ENCODE measurements around the gene ZNF497. TPM values are rescaled to one million over a fixed set of nuclear protein-coding genes. Genes with fewer than 3 reads are reported as not detected.

ZNF497 gene
- total and polyA plus RNA-seq, 10 of the 15 experiments (the other 5 are each of a cell fraction or from before 2014, with no cell fraction given) = 0.09 to 0.82 (median 0.28) TPM

- H4K20me1 ChIP-seq (ENCODE audit: control insufficient read depth, insufficient read depth) = no peaks in the 10 kb centered on the region
- SMC1A ChIA-PET (ENCODE audit: uncharacterized antibody, unreplicated experiment) = no interaction called here
- H3K9me3 ChIP-seq (replicated peaks; ENCODE audit: control insufficient read depth, insufficient read depth, low read length) = no peaks in the 10 kb centered on the region
- no peaks in the 10 kb centered on the region for H3K27me3 ChIP-seq (replicated peaks in 1 of 2; ENCODE audit: control insufficient read depth in 2 of 2, insufficient read depth in 2 of 2, low read length in 1 of 2)
- ATAC-seq (no peak), DNase-seq (ENCODE audit: low read depth, low spot score) (no peak), FAIRE-seq (no peak)
- in situ Hi-C loops (cut with MboI) = no loop called here
- CTCF ChIA-PET = no interaction called here
- RAD21 ChIA-PET (ENCODE audit: unreplicated experiment) = no interaction called here
- no peak for TF ChIP-seq NR2F1 (conservative IDR thresholded peaks at IDR 0.05)
- TF ChIP-seq HCFC1 (IDR thresholded peaks at IDR 0.05; ENCODE audit: low read length) = no peak
- no peak for TF ChIP-seq ZBTB4 (CRISPR knock-in tag; IDR thresholded peaks at IDR 0.05)
- no peak overlapping the region for H3K9ac ChIP-seq (ENCODE audit: control insufficient read depth, insufficient read depth, low read length)
- H3K79me2 ChIP-seq (ENCODE audit: control insufficient read depth, insufficient read depth, low read length) = no peaks in the 10 kb centered on the region
- intact Hi-C loops (cut with micrococcal nuclease; ENCODE audit: unreplicated experiment) = no loop called here
- no peak overlapping the region for H2AFZ ChIP-seq (ENCODE audit: control insufficient read depth, low read depth, low read length)
- H3K4me1 ChIP-seq (ENCODE audit: control insufficient read depth, insufficient read depth, low read length) = no peaks in the 10 kb centered on the region
- no peak overlapping the region for H3K4me2 ChIP-seq (ENCODE audit: control insufficient read depth, insufficient read depth)
- no peak overlapping the region for H3K4me3 ChIP-seq
- H3K36me3 ChIP-seq (ENCODE audit: control insufficient read depth in 2 of 2, insufficient read depth in 2 of 2, low read length in 1 of 2) = peaks cover 0 to 3% of the 10 kb centered on the region in 2 experiments; a peak in 2 of 4 replicates
- no peak overlapping the region for H3K27ac ChIP-seq (ENCODE audit: control insufficient read depth, insufficient read depth)
- 64% methylated on average over 4 of the region's 4 CpGs for WGBS (ENCODE audit: insufficient coverage, insufficient replicate concordance, low lambda C conversion rate, missing lambda C conversion rate)
- POLR2A ChIA-PET = interaction anchor here (0.6 to 1.2 kb wide), 3 partner anchors 12 to 226 kb away, joined by 3 to 5 read pairs (median 3); partner anchors contain the start of gene TRIM28
- no TSS peak for BruUV-seq (replicated peaks)
Measured at GRCh38 chr19:58318297-58318696, 44.3 kb downstream of the ZNF497 start.

- POLR2A ChIA-PET = interaction anchor here (0.6 to 1.2 kb wide), 4 partner anchors 11 to 226 kb away, joined by 3 to 5 read pairs (median 3); partner anchors contain the start of gene TRIM28
- in situ Hi-C loops (cut with MboI) = no loop called here
- intact Hi-C loops (cut with micrococcal nuclease; ENCODE audit: unreplicated experiment) = no loop called here
- no peak overlapping the region for H3K4me2 ChIP-seq (ENCODE audit: control insufficient read depth, insufficient read depth)
- H3K36me3 ChIP-seq (ENCODE audit: control insufficient read depth in 2 of 2, insufficient read depth in 2 of 2, low read length in 1 of 2) = peaks cover 3 to 10% of the 10 kb centered on the region in 2 experiments
- H3K79me2 ChIP-seq (ENCODE audit: control insufficient read depth, insufficient read depth, low read length) = no peaks in the 10 kb centered on the region
- no peaks in the 10 kb centered on the region for H3K4me1 ChIP-seq (ENCODE audit: control insufficient read depth, insufficient read depth, low read length)
- DNase-seq (ENCODE audit: low read depth, low spot score) = no peak
- CTCF ChIA-PET = no interaction called here
- no peak overlapping the region for H2AFZ ChIP-seq (ENCODE audit: control insufficient read depth, low read depth, low read length)
- RAD21 ChIA-PET (ENCODE audit: unreplicated experiment) = no interaction called here
- H3K27me3 ChIP-seq (replicated peaks in 1 of 2; ENCODE audit: control insufficient read depth in 2 of 2, insufficient read depth in 2 of 2, low read length in 1 of 2) = no peaks in the 10 kb centered on the region
- no peak overlapping the region for H3K4me3 ChIP-seq
- no peak overlapping the region for H3K9ac ChIP-seq (ENCODE audit: control insufficient read depth, insufficient read depth, low read length)
- H3K27ac ChIP-seq (ENCODE audit: control insufficient read depth, insufficient read depth) = no peak overlapping the region
- H4K20me1 ChIP-seq (ENCODE audit: control insufficient read depth, insufficient read depth) = no peaks in the 10 kb centered on the region
- ATAC-seq = peak; percentile 26; the same call in 1 of the 3 replicates
- no peak for FAIRE-seq
- SMC1A ChIA-PET (ENCODE audit: uncharacterized antibody, unreplicated experiment) = no interaction called here
- WGBS (ENCODE audit: insufficient coverage, insufficient replicate concordance, low lambda C conversion rate, missing lambda C conversion rate) = 85% methylated on average over 6 of the region's 7 CpGs
- BruUV-seq (replicated peaks) = no TSS peak
- no peaks in the 10 kb centered on the region; the same call in 2 of the 3 replicates for H3K9me3 ChIP-seq (replicated peaks; ENCODE audit: control insufficient read depth, insufficient read depth, low read length)
- peak; percentile 69; the same call in 1 of the 2 replicates for TF ChIP-seq SREBF1 (IDR thresholded peaks at IDR 0.05; ENCODE audit: low read length)
- TF ChIP-seq REST (IDR thresholded peaks at IDR 0.05; ENCODE audit: low read depth, low read length) = peak; percentile 91
- TF ChIP-seq SIN3A (IDR thresholded peaks at IDR 0.05; ENCODE audit: low read depth, low read length) = peak; percentile 57; the same call in 1 of the 2 replicates
- no peak for TF ChIP-seq PKNOX1 (IDR thresholded peaks at IDR 0.05)
Measured at GRCh38 chr19:58317476-58318072, 45.0 kb downstream of the ZNF497 start.

Data from GM12878 (cell line).